SIG-M5 treated with dmso at 0.1 percent for 504 hours (cell line): Measurements from ENCODE around the gene TMEM53.
A peak's percentile ranks its signal among the peaks of the same experiment; 100 is the strongest.
"Not testable (repeated sequence)": the region's sequence is repeated elsewhere in the genome, so short reads cannot be mapped to it uniquely, and the experiment has no call there.

ENCODE experiments used
- DNase-seq: peaks from one replicate; lab custom pipeline; 2025; ENCODE audit not compliant: unreplicated experiment; lab: John Stamatoyannopoulos, UW

Gene TMEM53

GRCh38 chr1:44699375-44699774 lies 25.1 kb upstream of the TMEM53 start:
- not testable (repeated sequence) for DNase-seq

- peak; percentile 58 for DNase-seq
These were observed 23.9 kb upstream of the TMEM53 start for GRCh38 chr1:44698138-44698537.

GRCh38 chr1:44696789-44697345 lies 22.6 kb upstream of the TMEM53 start:
- DNase-seq = peak; percentile 59

GRCh38 chr1:44696101-44696500 lies 21.8 kb upstream of the TMEM53 start:
- no peak for DNase-seq

- no peak for DNase-seq
These were observed 21.4 kb upstream of the TMEM53 start for GRCh38 chr1:44695671-44696070.

- no peak for DNase-seq
These were observed 20.7 kb upstream of the TMEM53 start for GRCh38 chr1:44694863-44695478.

GRCh38 chr1:44693900-44694299 lies 19.6 kb upstream of the TMEM53 start:
- DNase-seq = no peak

GRCh38 chr1:44693159-44693558 lies 18.9 kb upstream of the TMEM53 start:
- no peak for DNase-seq

GRCh38 chr1:44689447-44689765 lies 15.1 kb upstream of the TMEM53 start:
- DNase-seq = no peak

- no peak for DNase-seq
These were observed 14.6 kb upstream of the TMEM53 start for GRCh38 chr1:44688760-44689446.

- no peak for DNase-seq
These were observed 11.6 kb upstream of the TMEM53 start for GRCh38 chr1:44685881-44686280.

- no peak for DNase-seq
These were observed 10.9 kb upstream of the TMEM53 start for GRCh38 chr1:44685218-44685617.

GRCh38 chr1:44684525-44684924 lies 10.2 kb upstream of the TMEM53 start:
- DNase-seq = peak; percentile 65

GRCh38 chr1:44682883-44683265 lies 8.6 kb upstream of the TMEM53 start:
- no peak for DNase-seq

- DNase-seq = peak; percentile 37
These were observed 7.9 kb upstream of the TMEM53 start for GRCh38 chr1:44681905-44682882.

- DNase-seq = no peak
These were observed 5.2 kb upstream of the TMEM53 start for GRCh38 chr1:44679468-44679867.

GRCh38 chr1:44678626-44679025 lies 4.3 kb upstream of the TMEM53 start:
- no peak for DNase-seq

GRCh38 chr1:44678120-44678519 lies 3.8 kb upstream of the TMEM53 start:
- no peak for DNase-seq

- peak; percentile 69 for DNase-seq
These were observed 3.0 kb upstream of the TMEM53 start for GRCh38 chr1:44677201-44677766.

- peak; percentile 98 for DNase-seq
These were observed 2.4 kb upstream of the TMEM53 start for GRCh38 chr1:44676484-44677200.

- DNase-seq = no peak
These were observed 905 bp upstream of the TMEM53 start for GRCh38 chr1:44675186-44675585.
